Nephron (organoid): Measurements from ENCODE around the gene CXCL10.
A peak's percentile ranks its signal among the peaks of the same experiment; 100 is the strongest.

Source experiments
- H3K27ac Mint-ChIP-seq, 3 experiments: 2 replicates each; pipeline ENCODE4 v1.8.0; 2020; ENCODE audit warnings: mixed read lengths in 3 of 3, mild to moderate bottlenecking in 2 of 3, moderate library complexity in 1 of 3
- H3K27me3 Mint-ChIP-seq: 2 replicates; pipeline ENCODE4 v1.8.0; 2021; ENCODE audit warnings: low read depth, mild to moderate bottlenecking, moderate library complexity, mixed read lengths
- H3K36me3 Mint-ChIP-seq: 2 replicates; pipeline ENCODE4 v1.8.0; 2020; ENCODE audit warnings: low read depth, mixed read lengths
- H3K4me1 Mint-ChIP-seq: 2 replicates; pipeline ENCODE4 v1.8.0; 2020; ENCODE audit warnings: mixed read lengths
- H3K4me3 Mint-ChIP-seq, 3 experiments: 2 replicates each; pipeline ENCODE4 v1.8.0; 2020; ENCODE audit warnings: mild to moderate bottlenecking in 3 of 3, mixed read lengths in 3 of 3, moderate library complexity in 2 of 3
- H3K9me3 Mint-ChIP-seq: 2 replicates; pipeline ENCODE4 v1.8.0; 2020; ENCODE audit warnings: mixed read lengths
- TF ChIP-seq, protein P1 (sequence below), 3 experiments: fragments of 200-600 bp; sonication (generic); IDR thresholded peaks; one replicate each; pipeline ENCODE4 v1.5.0; 2021; ENCODE audit warnings: antibody characterized with exemption in 3 of 3; ENCODE audit not compliant: unreplicated experiment in 3 of 3

CXCL10 gene

DNA sequence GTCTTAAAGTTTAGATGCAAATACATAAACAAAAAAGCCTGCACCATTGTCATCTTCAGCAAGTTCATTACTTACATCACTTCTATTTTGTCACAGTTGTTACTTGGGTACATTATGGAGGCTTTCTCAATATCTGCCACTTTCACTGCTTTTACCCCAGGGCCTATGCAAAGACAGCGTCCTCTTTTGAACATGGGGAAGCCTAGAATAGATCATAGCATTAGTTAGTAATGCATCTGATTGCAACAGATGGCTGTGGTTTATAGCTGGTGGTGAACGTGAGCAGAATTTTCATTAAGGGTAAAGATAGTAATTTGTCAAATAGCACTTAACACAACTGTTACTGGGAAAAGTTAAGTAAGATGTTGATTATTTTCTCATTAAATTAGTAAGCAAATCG, 11.8 kb upstream of the CXCL10 start:
- Mint-ChIP-seq H3K27me3 (no peaks in the 10 kb centered on the region), H3K4me3 (no peak overlapping the region), H3K36me3 (no peaks in the 10 kb centered on the region), H3K4me1 (no peaks in the 10 kb centered on the region), H3K9me3 (no peaks in the 10 kb centered on the region), H3K27ac (no peak overlapping the region)
- TF ChIP-seq, protein P1, sequence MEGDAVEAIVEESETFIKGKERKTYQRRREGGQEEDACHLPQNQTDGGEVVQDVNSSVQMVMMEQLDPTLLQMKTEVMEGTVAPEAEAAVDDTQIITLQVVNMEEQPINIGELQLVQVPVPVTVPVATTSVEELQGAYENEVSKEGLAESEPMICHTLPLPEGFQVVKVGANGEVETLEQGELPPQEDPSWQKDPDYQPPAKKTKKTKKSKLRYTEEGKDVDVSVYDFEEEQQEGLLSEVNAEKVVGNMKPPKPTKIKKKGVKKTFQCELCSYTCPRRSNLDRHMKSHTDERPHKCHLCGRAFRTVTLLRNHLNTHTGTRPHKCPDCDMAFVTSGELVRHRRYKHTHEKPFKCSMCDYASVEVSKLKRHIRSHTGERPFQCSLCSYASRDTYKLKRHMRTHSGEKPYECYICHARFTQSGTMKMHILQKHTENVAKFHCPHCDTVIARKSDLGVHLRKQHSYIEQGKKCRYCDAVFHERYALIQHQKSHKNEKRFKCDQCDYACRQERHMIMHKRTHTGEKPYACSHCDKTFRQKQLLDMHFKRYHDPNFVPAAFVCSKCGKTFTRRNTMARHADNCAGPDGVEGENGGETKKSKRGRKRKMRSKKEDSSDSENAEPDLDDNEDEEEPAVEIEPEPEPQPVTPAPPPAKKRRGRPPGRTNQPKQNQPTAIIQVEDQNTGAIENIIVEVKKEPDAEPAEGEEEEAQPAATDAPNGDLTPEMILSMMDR (IDR thresholded peaks at IDR 0.05; ENCODE audit: unreplicated experiment in 3 of 3) = no peak

DNA sequence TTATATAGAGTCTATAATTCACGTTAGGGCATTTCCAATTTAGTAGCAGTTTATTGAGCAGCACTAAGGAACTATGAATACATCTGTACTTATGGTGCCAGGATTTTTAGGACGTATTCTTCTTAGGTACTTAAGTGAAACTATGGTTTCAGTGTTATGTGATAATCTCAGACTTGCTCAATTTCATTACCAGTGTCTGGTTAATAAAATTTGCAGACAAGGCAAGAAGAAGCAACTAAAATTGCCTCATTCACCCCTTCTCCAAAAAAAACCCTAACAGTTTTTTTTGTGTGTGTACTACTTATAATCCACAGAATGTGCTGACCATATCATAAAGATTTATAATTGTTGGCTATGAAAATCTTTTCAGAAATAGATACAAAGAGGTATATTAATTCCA, 6.0 kb upstream of the CXCL10 start:
- TF ChIP-seq, protein P1 (IDR thresholded peaks at IDR 0.05; ENCODE audit: unreplicated experiment in 3 of 3) = no peak
- no peaks in the 10 kb centered on the region for H3K9me3 Mint-ChIP-seq

DNA sequence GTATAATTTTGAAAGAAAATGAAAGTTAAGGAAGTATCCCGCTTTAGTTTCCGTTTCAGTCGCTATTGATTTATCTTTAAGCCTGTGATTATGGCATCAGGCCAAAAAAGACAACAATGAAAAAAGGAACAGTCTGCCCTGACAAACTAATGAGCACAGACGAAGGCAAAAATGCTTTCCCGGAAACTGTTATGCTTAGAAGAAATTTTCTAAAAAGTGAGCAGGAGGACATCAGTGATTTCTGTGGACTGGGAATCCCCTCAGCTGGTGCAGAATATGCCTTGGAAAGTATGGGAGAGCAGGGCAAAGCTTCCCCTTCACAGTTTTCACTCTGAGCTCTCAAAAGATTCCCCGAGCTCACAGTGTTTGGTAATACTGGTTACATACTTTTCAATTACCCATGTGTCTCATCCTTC, 5.1 kb upstream of the CXCL10 start:
- Mint-ChIP-seq H3K27me3 (no peaks in the 10 kb centered on the region), H3K4me3 (peak overlapping the region; percentile 41 to 73 (median 58)), H3K4me1 (peaks cover 8% of the 10 kb centered on the region), H3K36me3 (no peaks in the 10 kb centered on the region), H3K27ac (peak overlapping the region; percentile 64 to 81 (median 67)), H3K9me3 (no peaks in the 10 kb centered on the region)
- TF ChIP-seq, protein P1 (IDR thresholded peaks at IDR 0.05; ENCODE audit: unreplicated experiment in 3 of 3) = no peak

More for the DNA sequence above, 6.0 kb upstream of the CXCL10 start:
- no peak overlapping the region for H3K4me3 Mint-ChIP-seq
- H3K27me3 Mint-ChIP-seq = no peaks in the 10 kb centered on the region
- H3K27ac Mint-ChIP-seq = no peak overlapping the region
- H3K4me1 Mint-ChIP-seq = peaks cover 8% of the 10 kb centered on the region
- H3K36me3 Mint-ChIP-seq = no peaks in the 10 kb centered on the region

DNA sequence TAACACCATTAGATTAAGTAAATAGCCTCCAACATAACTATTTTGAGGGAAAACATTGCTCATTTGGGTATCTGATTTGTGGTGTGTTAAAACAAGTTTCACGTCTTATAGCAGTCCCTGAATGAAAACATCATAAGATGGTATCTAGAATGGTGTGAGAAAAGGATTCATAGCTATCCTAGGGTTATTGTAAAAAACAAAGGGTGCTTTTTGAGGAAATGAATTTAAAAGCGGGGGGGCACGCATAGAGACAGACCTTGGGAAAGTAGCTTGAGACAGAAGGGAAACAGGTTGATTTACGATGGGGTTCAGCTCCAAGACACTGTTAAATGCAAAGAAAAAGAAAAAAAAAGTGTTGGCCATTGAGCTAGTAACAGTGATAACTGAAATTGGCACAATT, 768 bp upstream of the CXCL10 start:
- H3K9me3 Mint-ChIP-seq = no peaks in the 10 kb centered on the region
- TF ChIP-seq, protein P1 (IDR thresholded peaks at IDR 0.05; ENCODE audit: unreplicated experiment in 3 of 3) = no peak
- H3K36me3 Mint-ChIP-seq = no peaks in the 10 kb centered on the region
- peaks cover 8% of the 10 kb centered on the region for H3K4me1 Mint-ChIP-seq
- no peak overlapping the region for H3K27ac Mint-ChIP-seq
- H3K4me3 Mint-ChIP-seq = no peak overlapping the region
- H3K27me3 Mint-ChIP-seq = no peaks in the 10 kb centered on the region

DNA sequence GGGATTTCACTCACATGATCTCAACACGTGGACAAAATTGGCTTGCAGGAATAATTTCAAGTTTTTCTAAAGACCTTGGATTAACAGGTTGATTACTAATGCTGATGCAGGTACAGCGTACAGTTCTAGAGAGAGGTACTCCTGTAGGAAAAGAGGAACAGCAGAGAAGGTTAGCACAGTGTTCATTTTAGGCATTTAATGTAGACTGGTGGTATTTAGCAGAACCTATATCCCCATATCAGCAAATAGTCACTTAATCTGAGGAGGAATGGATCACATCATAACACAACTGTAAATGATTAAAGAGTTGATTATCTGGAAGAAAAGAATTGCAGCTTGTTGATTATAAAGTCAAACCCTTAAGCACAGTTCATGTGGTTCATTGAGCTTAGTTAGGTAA, 620 bp downstream of the CXCL10 start:
- TF ChIP-seq, protein P1 (IDR thresholded peaks at IDR 0.05; ENCODE audit: unreplicated experiment in 3 of 3) = no peak
- H3K36me3 Mint-ChIP-seq = no peaks in the 10 kb centered on the region
- no peak overlapping the region for H3K27ac Mint-ChIP-seq
- H3K9me3 Mint-ChIP-seq = no peaks in the 10 kb centered on the region
- H3K4me1 Mint-ChIP-seq = no peaks in the 10 kb centered on the region
- H3K4me3 Mint-ChIP-seq = no peak overlapping the region
- no peaks in the 10 kb centered on the region for H3K27me3 Mint-ChIP-seq

DNA sequence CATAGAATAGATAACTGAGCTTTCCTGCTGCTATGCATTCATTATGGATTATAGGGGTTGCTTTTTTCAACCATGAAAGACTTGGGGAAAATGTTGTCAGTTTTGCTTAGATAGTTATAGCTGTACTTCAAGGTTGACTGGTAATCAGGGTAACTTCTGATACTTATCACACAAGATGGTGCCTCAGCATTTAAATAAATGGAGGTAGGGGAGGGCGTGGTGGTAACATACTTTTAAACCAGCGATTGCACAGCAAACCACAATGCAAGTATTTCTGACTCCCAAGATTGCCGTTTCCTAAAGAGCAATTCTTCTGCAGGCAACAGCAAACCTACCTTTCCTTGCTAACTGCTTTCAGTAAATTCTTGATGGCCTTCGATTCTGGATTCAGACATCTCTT, 1.3 kb downstream of the CXCL10 start:
- no peaks in the 10 kb centered on the region for H3K27me3 Mint-ChIP-seq
- H3K36me3 Mint-ChIP-seq = no peaks in the 10 kb centered on the region
- no peaks in the 10 kb centered on the region for H3K4me1 Mint-ChIP-seq
- H3K4me3 Mint-ChIP-seq = no peak overlapping the region
- H3K9me3 Mint-ChIP-seq = no peaks in the 10 kb centered on the region
- TF ChIP-seq, protein P1 (IDR thresholded peaks at IDR 0.05; ENCODE audit: unreplicated experiment in 3 of 3) = no peak
- H3K27ac Mint-ChIP-seq = no peak overlapping the region
